K562 (cell line): Measurements from ENCODE around the gene TRIP6. TPM values are rescaled to one million over a fixed set of nuclear protein-coding genes. Genes with fewer than 3 reads are reported as not detected.
A peak's percentile ranks its signal among the peaks of the same experiment; 100 is the strongest.

Experiments
- CLOCK ChIP-seq: fragments of 250-450 bp; sonication (Bioruptor Pico); IDR thresholded peaks from 2 replicates; pipeline ENCODE4 v1.4.0; 2020; ENCODE audit warnings: mild to moderate bottlenecking, moderate library complexity, borderline replicate concordance
- COPS2 ChIP-seq: fragments of 450-650 bp; conservative IDR thresholded peaks from 2 replicates; pipeline ENCODE4 v1.6.1; 2016; ENCODE audit warnings: mild to moderate bottlenecking, moderate library complexity
- CREM ChIP-seq: IDR thresholded peaks from 2 replicates; pipeline ENCODE4 v1.6.1; 2014; ENCODE audit warnings: antibody characterized with exemption, low read depth
- GABPA ChIP-seq: fragments of 200-800 bp; sonication (Bioruptor generic); conservative IDR thresholded peaks from 2 replicates; pipeline ENCODE4 v1.6.1; 2016; ENCODE audit warnings: low read depth, missing genetic modification characterization, missing compliant biosample characterization
- HDGF ChIP-seq: fragments of 450-650 bp; IDR thresholded peaks from 2 replicates; pipeline ENCODE4 v1.6.1; 2016
- HEY1 ChIP-seq: fragments of 250-450 bp; sonication (Bioruptor Pico); IDR thresholded peaks from 2 replicates; pipeline ENCODE4 v1.5.0; 2020; ENCODE audit warnings: mild to moderate bottlenecking, moderate library complexity, borderline replicate concordance
- HNRNPLL ChIP-seq: fragments of 200-400 bp; formaldehyde crosslinking; IDR thresholded peaks from 2 replicates; pipeline ENCODE4 v1.6.1; 2017; ENCODE audit warnings: low read length, low read depth, mild to moderate bottlenecking; ENCODE audit not compliant: poor library complexity, severe bottlenecking
- KAT7 ChIP-seq: sonication (generic); formaldehyde crosslinking; IDR thresholded peaks from 2 replicates; pipeline ENCODE4 v1.8.0; 2022; ENCODE audit warnings: missing genetic modification reagents, mild to moderate bottlenecking, borderline replicate concordance
- NUFIP1 ChIP-seq: fragments of 450-650 bp; IDR thresholded peaks from 2 replicates; pipeline ENCODE4 v1.6.1; 2018; ENCODE audit not compliant: partially characterized antibody
- RAD21 ChIP-seq, 2 experiments: fragments of 250-450 bp in 1 of 2; fragments of 450-650 bp in 1 of 2; sonication (Bioruptor Pico) in 1 of 2; formaldehyde crosslinking in 1 of 2; IDR thresholded peaks in 1 of 2; conservative IDR thresholded peaks in 1 of 2; 2 replicates each; pipeline versions ENCODE4 v1.4.0 to v1.8.0; 2020 to 2022; ENCODE audit warnings: mild to moderate bottlenecking in 2 of 2, moderate library complexity in 1 of 2
- RB1 ChIP-seq: fragments of 450-650 bp; IDR thresholded peaks from 2 replicates; pipeline ENCODE4 v1.6.1; 2017; ENCODE audit warnings: low read depth, mild to moderate bottlenecking
- TRIM28 ChIP-seq: fragments of 450-650 bp; IDR thresholded peaks from 2 replicates; pipeline ENCODE4 v1.6.1; 2017
- TSC22D4 ChIP-seq: fragments of 450-650 bp; IDR thresholded peaks from 2 replicates; pipeline ENCODE4 v1.6.1; 2016; ENCODE audit warnings: missing genetic modification characterization, missing biosample characterization, control low read depth
- U2AF1 ChIP-seq: fragments of 200-400 bp; formaldehyde crosslinking; optimal IDR thresholded peaks from 2 replicates; pipeline ENCODE3; 2017; ENCODE audit warnings: mild to moderate bottlenecking, low read depth, low read length, moderate library complexity
- ZNF197 ChIP-seq: fragments of 200-800 bp; sonication (Bioruptor generic); IDR thresholded peaks from 2 replicates; pipeline ENCODE4 v1.6.1; 2016; ENCODE audit warnings: low read depth, missing genetic modification characterization, missing compliant biosample characterization
- ZNF253 ChIP-seq: fragments of 250-450 bp; sonication (Bioruptor Pico); conservative IDR thresholded peaks from 2 replicates; pipeline ENCODE4 v1.6.1; 2021; ENCODE audit warnings: mild to moderate bottlenecking
- ZNF407 ChIP-seq: fragments of 450-650 bp; IDR thresholded peaks from 2 replicates; pipeline ENCODE4 v1.6.1; 2016; ENCODE audit warnings: low read depth
- ZNF41 ChIP-seq: fragments of 250-450 bp; sonication (Bioruptor Pico); conservative IDR thresholded peaks from 2 replicates; pipeline ENCODE4 v1.4.0; 2020; ENCODE audit warnings: mild to moderate bottlenecking
- polyA plus RNA-seq, 8 experiments: library from polyadenylated mRNA; depleted of rRNA in 4 of 8; stranded (reverse) in 5 of 8; unstranded in 3 of 8; fragments of >200 nt; fragmentation: Nextera tagmentation in 2 of 8; fragmentation: Illumina TruSeq in 1 of 8; extraction: Ambion mirVana in 2 of 8; extraction: Trizol in 1 of 8; gene quantifications; 2 replicates each; pipeline versions ENCODE4 v1.2.1 to v1.2.3, GENCODE V29; 2011 to 2014; ENCODE audit warnings: inconsistent platforms in 1 of 8, missing spikeins in 1 of 8
- total RNA-seq, 7 experiments: library from RNA; depleted of rRNA in 6 of 7; stranded (reverse); fragments of >200 nt in 6 of 7; fragmentation: Illumina TruSeq in 2 of 7; extraction: Trizol in 2 of 7; gene quantifications; 2 replicates each; pipeline versions ENCODE4 v1.2.1 to v1.2.3, GENCODE V29; 2011 to 2021; ENCODE audit warnings: low replicate concordance in 1 of 7

Gene TRIP6
- total and polyA plus RNA-seq, 9 of the 15 experiments (the other 6 are each of a cell fraction or from before 2014, with no cell fraction given): 5.9 to 141 (median 54.0) TPM

- TF ChIP-seq ZNF407 (peak; percentile 99), ZNF41 (CRISPR knock-in tag) (peak; percentile 85), HNRNPLL (peak; percentile 70), ZNF253 (0 out of 2 replicates have a peak, but pooled peaks have one; percentile 14), TSC22D4 (no peak), ZNF197 (CRISPR knock-in tag) (peak; percentile 69; the same call in 1 of the 2 replicates), NUFIP1 (peak; percentile 27), TRIM28 (0 out of 2 replicates have a peak, but pooled peaks have one; percentile 40), KAT7 (CRISPR knock-in tag) (peak; percentile 100), U2AF1 (no peak), CREM (peak; percentile 88), HEY1 (CRISPR knock-in tag) (peak; percentile 12; the same call in 1 of the 2 replicates), HDGF (no peak), CLOCK (CRISPR knock-in tag) (no peak), RAD21 (CRISPR knock-in tag; conservative IDR thresholded peaks at IDR 0.05 in 1 of 2, IDR thresholded peaks at IDR 0.05 in 1 of 2) (0 out of 4 replicates have a peak, but pooled peaks of 1 of the 2 experiments have one; percentile 3), COPS2 (no peak), GABPA (tag) (peak; percentile 89), RB1 (peak; percentile 92)
Observed at GRCh38 chr7:100874577-100875355, 7.6 kb downstream of the TRIP6 start, which contains the start of gene SRRT (continued).
